ENCODE data around the gene CCDC9.
A peak's percentile ranks its signal among the peaks of the same experiment; 100 is the strongest.
"Not testable (repeated sequence)": the region's sequence is repeated elsewhere in the genome, so short reads cannot be mapped to it uniquely, and the experiment has no call there.

The CCDC9 gene

DNA sequence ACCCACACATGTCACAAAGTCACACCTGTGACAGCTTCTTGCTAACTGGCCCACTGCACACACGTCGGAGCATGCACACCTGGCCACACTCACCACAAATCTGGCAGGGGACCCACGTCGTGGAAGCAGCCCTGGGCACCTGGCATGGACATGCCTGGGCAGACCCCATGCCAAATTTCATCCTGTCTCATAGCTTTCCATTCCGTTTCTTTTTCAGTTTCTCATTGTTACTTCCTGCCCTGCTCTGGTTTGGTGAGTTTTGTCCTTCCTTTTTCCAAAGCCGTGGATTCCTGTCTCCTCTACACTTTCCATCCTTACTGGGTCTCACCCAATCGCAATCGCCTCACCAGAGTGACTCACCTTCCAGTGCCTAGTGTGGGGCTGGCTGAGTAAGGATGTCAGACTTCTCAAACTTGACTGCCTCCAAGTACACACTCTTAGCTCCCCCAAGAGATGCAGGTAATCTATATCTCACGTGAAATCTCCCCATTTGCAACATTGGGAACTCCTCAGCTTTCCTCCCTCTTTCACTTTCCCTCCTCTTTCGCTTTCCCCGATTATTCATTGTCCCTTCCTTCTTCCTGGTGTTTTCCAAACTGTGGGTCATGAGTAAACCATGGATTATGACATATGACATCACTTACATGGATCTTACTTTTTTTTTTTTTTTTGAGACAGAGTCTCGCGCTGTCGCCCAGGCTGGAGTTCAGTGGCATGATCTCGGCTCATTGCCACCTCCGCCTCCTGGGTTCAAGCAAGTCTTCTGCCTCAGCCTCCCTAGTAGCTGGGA, 23.7 kb upstream of the CCDC9 start:
- no peak for DNase-seq

DNA sequence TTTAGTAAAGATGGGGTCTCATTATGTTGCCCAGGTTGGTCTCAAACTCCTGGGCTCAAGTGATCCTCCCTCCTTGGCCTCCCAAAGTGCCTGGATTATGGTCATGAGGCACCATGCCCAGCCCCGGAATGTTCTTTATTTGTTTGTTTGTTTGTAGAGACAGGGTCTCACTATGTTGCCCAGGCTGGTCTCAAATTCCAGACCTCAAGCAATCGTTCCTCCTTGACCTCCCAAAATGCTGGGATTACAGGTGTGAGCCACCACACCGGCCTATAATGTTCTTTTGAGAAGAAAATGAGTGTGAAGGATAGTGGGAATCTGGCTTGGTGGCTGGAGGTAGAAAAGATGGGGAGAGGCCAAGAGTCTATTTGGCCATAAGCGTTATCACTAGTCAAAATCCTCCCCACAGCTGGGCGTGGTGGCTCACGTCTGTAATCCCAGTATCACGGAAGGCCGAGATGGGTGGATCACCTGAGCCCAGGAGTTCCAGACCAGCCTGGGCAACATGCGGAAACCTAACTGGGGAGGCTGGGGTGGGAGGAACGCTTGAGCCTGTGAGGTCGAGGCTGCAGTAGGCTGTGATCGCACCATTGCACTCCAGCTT, 20.2 kb upstream of the CCDC9 start:
- no peak for DNase-seq

DNA sequence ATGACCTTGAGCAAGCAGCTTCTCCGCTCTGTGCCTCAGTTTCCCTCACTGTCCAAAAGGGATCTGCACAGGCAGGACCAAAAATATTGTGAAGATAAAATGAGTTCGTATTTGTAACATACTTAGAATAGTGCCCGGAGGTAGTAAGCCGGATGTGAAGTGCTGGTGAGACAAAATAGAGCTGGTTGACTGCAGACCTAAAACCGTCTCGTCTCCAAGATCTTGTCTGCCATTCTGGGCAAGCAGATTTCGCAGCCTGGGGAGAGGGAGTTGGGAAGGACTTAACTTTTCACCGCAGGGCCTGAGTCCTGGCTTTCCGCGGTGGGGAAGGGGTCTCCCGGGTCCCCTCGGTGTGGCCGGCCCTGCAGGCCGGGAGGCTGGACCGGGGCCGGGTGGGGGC, 17.2 kb upstream of the CCDC9 start:
- no peak for DNase-seq

DNA sequence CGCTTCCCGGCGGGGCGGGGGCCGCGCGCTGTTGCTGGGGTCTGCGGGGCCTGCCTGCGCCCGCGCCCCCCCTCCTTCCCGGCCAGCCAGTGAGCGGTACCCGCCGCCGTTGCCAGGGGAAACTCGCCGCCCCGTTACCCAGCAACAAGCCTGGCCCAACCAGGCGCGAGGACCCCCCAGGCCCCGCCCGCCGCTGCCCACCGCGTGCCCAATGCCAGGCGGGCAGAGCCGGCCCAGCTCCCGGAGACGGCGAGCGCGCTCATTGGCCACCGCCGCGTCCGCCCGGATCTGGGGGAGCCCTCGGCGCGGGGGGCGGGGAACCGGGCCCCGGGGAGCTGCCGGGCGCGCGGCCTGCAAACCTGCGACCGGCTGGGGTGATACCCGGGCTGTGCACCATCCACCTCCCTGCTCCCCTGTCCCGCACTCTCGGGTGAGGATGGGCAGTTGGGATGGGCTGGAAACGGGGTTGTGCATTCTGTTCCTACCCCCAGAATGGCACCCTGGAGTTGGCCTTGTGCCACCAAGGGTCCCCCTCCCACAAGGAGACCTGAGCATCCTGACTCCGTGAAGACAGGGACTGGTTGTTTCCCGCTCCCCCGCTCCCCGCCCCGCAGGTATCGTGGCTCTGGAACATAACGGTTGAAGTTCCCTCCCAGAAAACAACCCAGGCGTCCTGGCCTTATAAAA, 16.6 kb upstream of the CCDC9 start:
- DNase-seq: no peak

DNA sequence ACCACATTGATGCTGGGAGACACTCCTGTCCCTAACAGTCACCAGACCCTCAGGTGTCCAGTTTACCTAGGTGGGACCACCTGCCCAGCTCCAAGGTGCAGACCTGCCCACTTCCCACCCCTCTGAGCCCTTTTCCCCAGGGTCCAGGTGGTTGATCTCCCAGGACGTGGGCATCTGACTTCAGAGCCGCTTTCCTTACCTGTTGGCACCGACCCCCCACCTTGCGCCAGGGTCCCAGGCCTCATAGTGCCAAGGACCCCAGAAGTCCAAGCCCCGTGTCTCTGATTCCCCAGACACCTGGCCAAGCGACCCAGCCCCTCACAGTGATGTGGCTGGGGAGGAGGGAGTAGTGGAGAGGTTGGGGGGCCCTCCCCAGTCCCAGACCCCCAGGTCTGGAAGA, 15.8 kb upstream of the CCDC9 start:
- no peak for DNase-seq

DNA sequence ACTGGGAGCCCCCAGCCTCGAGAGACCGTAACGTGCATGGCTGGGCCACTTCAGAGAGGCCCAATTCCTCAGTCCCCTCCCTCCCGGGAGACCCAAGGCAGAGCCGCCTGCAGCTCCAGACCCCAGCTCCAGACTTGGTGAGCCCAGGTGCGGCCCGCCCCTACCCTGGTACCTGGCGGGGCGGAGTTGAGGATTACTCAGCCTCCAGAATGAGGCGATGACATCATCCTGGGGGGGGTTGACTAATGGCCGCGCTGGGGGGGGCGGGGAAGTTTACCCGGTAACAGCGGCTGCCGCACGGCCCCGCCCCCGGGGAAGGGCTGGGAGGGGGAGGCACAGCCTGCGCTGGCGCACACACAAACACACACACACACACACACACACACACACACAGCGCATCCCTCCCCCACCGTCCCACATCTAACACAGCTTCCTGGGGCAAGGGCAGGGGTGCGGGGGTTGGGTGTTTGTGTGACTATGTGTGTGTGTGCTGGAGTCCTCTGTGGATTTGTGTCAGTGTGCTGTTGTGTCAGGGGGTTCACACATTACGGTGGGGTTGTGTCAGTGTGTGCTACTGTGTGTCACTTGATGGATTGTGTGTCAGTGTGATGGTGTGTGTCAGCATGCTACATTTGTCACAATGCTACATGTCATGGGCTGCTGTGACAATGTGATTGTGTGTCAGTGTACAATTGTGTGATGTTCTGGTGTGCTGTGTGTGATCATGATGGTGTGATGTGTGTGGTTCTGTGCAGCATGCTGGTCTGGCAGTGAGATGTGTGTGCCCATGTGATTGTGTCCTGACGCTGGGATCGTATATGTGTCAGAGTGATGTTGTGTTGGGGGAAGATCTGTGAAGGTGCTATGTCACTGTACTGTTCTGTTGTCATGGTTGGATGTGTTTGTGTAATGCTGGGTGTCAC, 15.1 kb upstream of the CCDC9 start:
- DNase-seq: no peak

DNA sequence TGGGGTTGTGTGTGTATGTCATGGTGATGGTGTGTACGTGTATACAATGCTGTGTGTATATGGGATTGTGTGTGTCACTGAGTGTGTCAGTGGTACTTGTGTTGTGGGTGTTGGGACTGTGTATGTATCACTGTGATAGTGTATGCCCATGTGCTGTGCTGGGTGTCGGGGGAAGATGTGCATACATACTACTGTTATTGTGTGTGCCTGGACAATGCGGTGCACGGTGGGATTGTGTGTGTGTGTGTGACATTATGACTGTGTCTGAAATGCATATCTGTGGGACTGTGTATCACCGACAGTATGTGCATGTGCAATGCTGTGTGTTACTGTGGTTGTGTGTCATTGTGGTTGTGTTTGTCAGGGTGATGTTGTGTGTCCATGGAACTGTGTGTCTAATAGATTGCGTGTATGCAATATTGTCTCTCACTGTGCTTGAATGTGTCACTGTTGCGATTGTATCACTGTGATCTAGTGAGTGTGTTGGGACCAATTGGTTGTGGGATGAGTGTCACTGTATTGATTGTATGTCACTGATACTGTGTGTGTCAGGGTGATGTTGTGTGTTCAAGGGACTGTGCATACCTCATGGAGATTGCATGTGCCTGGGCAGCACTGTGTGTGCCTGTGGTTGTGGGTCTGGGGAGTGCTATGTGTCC, 14.3 kb upstream of the CCDC9 start:
- DNase-seq: no peak

DNA sequence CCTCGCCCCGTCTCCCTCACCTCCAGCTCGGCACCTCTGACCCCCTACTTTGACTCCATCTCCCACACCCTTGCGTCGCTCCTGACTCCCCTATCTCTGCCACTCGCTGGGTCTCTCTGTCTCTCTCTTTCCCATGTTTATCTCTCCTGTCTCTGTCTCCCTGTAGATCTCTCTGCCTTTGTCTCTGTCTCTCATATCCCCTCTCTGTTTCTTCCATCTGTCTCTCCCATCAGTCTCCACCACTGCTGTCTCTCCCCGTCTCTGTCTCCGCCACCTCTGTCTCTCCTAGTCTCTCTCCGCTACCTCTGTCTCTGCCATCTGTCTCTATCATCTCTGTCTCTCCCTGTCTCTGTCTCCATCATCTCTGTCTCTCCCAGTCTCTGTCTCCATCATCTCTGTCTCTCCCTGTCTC, 13.0 kb upstream of the CCDC9 start:
- DNase-seq: no peak

DNA sequence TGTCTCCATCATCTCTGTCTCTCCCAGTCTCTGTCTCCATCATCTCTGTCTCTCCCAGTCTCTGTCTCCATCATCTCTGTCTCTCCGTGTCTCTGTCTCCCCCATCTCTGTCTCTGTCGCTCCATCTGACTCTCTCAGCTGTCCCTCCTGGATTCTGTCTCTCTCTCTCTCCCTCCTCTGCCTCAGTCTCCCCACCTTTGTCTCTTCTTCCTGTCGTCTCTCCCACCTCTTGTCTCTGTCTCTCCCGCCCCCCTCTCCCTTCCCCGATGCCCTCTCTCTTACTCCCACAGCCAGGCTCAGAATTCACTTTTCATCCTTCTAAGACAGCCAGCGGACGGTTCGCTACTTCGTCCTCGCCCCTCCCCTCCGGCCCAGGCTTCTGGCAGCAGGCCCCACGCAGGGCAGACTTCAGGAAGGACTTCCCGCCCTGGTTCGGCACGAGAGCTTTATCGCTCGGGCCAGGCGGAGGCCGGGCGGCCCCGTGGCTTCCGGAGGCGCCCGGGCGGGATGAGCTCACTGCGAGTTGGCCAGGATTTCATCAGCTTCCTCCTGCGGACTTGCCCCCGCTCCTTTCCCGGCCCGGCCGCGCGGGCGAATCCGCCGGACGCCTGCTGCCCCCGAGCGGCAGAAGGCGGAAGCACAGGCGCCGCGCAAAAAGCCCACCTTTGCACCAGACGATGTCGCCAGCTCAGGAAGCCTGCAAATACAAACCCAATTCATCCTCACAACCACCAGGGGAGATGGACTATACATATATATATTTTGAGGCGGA, 12.4 kb upstream of the CCDC9 start:
- DNase-seq: peak; percentile 93

DNA sequence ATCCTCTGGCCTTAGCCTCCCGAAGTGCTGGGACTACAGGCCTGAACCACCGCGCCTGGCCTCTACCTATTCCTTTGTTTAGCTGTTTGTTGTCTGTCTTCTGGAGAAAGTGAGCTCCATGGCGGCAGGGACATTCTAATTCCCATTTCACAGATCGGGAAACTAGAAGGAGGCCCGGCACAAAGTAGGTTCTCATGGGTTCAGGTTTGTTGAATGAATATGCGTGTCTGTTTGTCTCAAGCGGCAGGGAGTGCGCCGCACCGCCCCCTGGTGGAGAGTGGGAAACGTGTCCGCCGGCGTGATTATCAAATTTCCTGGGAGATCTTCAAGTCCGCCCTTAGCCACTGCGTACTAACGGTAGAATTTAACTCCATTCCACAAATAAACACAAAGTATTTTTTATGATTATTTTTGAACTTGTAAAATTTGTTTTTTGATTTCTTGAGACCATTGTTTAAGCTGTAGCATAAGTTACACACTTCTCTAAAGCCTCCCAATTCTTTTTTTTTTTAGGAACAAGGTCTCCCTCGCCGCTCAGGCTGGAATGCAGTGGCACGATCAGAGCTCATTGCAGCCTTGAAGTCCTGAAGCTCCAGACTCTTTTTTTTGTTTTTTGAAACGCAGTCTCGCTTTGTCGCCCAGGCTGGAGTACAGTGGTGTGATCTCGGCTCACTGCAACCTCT, 8.9 kb upstream of the CCDC9 start:
- peak; percentile 37 to 53 for DNase-seq

DNA sequence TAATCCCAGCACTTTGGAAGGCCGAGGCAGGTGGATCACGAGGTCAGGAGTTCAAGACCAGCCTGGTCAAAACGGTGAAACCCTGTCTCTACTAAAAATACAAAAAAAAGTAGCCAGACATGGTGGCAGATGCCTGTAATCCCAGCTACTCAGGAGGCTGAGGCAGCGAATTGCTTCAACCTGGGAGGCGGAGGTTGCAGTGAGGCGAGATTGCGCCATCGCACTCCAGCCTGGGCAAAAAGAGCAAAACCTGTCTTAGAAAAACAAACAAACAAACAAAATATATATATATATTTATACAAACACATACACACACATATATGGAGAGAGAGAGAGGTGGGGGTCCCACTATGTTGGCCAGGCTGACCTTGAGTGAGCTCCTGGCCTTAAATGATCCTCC, 3.3 kb upstream of the CCDC9 start:
- DNase-seq: not testable (repeated sequence)

DNA sequence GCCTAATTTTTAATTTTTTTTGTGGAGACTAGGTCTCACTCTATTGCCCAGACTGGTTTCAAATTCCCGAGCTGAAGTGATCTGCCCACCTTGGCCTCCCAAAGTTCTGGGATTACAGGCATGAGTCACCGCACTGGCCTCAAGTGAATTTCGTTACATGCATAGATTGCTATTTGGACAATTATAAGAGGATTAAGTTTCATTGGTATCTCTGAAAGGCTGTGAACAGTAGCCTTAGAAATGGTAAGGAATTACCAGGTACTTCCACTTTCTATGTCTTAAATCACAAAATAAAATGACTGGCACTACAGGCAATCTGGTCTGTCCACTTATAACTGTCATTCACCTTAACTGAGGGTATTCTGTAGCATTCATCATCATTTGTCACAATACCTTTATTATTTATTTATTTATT, 2.9 kb upstream of the CCDC9 start:
- no peak for DNase-seq

DNA sequence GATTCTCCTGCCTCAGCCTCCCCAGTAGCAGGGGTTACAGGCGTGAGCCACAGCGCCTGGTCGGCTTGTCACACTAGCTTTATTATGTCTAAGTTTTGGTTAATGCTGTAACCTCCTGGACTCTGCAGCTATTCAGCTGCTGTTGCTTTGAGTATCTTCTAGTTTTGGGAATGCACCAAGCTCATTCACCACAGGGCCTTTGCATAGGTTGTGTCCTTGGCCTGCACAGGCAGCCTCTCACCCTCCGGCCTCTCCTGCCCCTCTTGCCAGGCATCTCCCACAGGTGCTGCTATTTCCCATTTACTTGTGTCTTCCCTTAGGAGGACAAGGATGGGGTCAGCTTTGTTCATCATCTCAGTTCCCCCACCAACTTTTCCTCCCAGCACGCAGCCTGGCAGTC, 2.4 kb upstream of the CCDC9 start:
- no peak for DNase-seq

DNA sequence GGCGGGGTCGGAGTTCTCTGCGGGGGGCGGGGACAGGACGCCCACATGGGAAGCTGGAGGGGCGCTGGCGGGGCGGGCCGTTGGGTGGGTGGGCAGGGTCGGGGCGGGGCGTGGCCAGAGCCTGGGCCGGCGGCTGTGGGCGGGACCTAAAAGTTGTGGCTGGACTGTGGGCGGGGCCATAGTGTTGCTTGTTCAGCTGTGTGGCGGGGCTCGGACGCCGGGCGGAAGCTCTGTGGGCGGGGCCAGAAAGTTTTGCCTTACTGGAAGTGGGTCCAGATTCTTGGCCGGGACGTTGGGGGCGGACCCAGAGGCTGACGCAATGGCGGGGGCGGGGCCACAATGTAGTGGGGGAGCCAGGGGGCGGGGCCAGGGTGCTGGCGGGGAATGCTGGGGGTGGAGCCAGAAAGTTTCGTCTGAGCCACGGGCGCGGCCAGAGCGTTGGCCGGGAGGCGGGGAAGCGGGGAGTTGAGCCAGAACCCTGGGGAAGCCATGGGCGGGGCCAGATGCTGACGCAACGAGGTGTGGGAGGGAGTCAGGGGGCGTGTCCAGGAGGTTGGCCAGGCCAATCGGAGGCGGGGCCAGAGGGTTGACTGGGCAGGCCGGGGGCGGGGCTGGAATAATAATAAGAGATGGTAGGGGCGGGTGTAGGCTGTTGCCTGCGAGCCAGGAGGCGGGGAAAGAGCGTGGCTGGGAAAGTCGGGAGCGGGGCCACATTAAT, 527 bp downstream of the CCDC9 start:
- peak; percentile 99 for DNase-seq

DNA sequence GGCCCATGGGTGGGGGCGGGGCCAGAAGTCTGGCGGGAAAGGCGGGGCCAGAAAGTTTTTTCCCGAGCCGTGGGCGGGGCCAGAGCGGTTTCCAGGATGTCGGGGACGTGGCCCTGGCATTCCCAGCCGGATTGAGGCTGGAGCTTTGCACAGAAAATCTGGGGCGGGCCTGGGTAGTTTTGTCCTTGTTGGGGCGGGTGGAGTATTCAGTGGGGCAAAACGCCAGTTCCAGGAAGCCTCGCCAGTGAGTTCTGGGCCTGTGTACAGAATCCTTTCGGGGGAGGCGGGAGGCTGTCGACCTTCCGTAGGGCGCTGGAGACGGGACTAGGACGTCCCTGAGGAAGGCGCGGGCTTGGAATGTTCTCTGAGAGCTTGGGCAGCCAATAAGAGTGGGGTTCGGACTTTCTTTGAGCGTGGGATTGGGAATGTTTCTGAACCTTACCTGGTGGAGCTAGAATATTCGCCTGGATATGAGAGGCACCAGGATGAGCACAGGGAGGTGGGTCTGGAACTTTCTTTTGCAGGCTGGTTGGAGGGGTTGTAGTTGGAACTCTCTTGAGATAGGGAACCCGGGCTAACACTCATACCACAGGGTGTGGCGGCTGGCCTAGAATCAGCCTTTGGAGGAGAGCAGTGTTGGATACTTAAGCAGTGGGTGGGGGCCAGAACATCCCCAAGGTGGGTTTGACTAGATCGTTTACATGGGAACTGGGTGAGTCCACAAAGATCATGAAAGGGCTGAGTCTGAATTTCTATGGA, 1.3 kb downstream of the CCDC9 start:
- DNase-seq: peak in 1 of 2 experiments; percentile 52

DNA sequence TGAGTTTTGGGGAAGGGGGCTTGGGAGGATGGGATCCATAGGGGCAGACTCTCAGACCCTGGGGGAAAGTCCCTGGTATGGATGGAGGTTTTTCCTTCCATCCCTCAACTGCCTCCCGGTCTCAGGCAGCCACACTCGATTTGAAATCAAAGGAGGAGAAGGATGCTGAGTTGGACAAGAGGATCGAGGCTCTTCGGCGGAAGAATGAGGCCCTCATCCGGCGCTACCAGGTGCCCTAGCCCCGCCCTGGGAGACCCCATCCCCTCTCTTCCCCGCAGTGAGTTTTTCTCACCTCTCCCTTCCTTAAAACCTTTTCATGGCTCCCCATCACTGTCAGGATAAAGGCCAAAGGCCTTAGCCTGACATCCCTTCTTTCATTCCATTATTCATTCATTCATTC, 2.1 kb downstream of the CCDC9 start:
- no peak for DNase-seq

DNA sequence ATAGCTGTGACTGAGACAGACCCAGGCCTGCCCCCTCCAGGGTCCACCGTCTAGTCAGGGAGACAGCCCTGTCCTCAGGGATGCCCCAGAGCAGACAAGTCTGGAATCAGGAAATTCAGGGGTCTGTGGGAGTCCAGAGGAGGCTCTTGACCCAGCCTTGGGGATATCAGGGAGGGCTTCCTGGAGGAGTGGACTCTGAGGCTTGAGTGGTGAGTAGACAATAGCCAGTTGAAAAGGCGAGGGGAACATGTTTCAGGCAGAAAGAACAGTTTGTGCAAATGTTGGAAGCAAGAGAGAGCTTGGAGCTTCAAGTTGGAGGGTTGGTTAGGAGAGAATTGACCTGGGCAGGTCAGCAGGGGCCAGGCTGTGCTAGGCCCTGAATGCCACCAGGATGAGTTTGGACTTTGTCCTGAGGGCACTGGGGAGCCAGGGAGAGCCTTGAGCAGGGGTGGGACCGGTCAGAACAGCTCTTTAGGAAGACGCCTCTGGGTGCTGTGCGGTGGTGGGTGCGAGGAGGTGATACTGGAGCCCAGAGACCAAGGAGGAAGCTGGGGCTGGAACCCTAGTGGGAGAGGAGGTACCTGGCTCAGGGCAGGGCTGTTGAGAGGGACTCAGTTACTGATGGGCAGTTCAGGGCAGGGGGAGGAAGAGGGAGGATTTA, 2.7 kb downstream of the CCDC9 start:
- no peak for DNase-seq

DNA sequence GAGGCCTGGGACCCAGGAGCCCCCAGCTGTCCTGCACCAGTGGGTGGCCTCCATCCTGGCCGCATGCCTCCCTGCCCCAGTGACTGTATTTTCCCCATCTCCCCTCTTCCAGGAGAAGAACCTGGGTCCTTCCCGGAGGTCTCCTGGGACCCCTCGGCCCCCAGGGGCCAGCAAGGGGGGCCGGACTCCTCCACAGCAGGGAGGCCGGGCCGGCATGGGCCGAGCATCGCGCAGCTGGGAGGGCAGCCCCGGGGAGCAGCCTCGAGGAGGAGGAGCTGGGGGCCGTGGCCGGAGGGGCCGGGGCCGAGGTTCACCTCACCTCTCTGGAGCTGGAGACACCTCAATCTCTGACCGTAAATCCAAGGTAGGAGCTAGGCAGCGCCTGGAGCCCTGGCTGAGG, 4.2 kb downstream of the CCDC9 start:
- DNase-seq: no peak
